HepG2 (cell line): Measurements from ENCODE around the gene LIPT1. TPM values are rescaled to one million over a fixed set of nuclear protein-coding genes. Genes with fewer than 3 reads are reported as not detected.
A peak's percentile ranks its signal among the peaks of the same experiment; 100 is the strongest.

Source experiments
- CCAR2 ChIP-seq: fragments of 200-400 bp; formaldehyde crosslinking; optimal IDR thresholded peaks from 2 replicates; pipeline ENCODE3; 2018; ENCODE audit warnings: low read depth, mild to moderate bottlenecking, low read length, moderate library complexity
- CHCHD3 ChIP-seq: sonication (generic); formaldehyde crosslinking; IDR thresholded peaks from 2 replicates; pipeline ENCODE4 v1.8.0; 2022; ENCODE audit warnings: mild to moderate bottlenecking, missing genetic modification reagents, moderate library complexity
- DPF2 ChIP-seq: sonication (generic); formaldehyde crosslinking; IDR thresholded peaks from 2 replicates; pipeline ENCODE4 v1.4.0; 2020; ENCODE audit warnings: mild to moderate bottlenecking, low read depth, missing genetic modification reagents, borderline replicate concordance
- HOXA5 ChIP-seq: sonication (generic); formaldehyde crosslinking; IDR thresholded peaks from 2 replicates; pipeline ENCODE4 v1.4.0; 2020; ENCODE audit warnings: missing genetic modification reagents
- HOXA7 ChIP-seq: sonication (generic); formaldehyde crosslinking; IDR thresholded peaks from 2 replicates; pipeline ENCODE4 v1.8.1; 2022; ENCODE audit warnings: mild to moderate bottlenecking, missing genetic modification reagents, moderate library complexity
- MBNL3 ChIP-seq: fragments of 250-450 bp; sonication (Bioruptor Pico); conservative IDR thresholded peaks from 2 replicates; pipeline ENCODE4 v1.8.0; 2022; ENCODE audit warnings: mild to moderate bottlenecking, inconsistent platforms
- MEIS1 ChIP-seq: sonication (generic); formaldehyde crosslinking; IDR thresholded peaks from 2 replicates; pipeline ENCODE4 v1.9.0; 2021; ENCODE audit warnings: mild to moderate bottlenecking, missing genetic modification reagents, moderate library complexity, borderline replicate concordance
- MYNN ChIP-seq: sonication (generic); formaldehyde crosslinking; IDR thresholded peaks from 2 replicates; pipeline ENCODE4 v1.4.0; 2020; ENCODE audit warnings: mild to moderate bottlenecking, low read depth, missing genetic modification reagents
- NFIC ChIP-seq: IDR thresholded peaks from 2 replicates; pipeline ENCODE4 v1.6.1; 2012; ENCODE audit warnings: mild to moderate bottlenecking, low read length, inconsistent platforms
- NFRKB ChIP-seq: fragments of 450-650 bp; IDR thresholded peaks from 2 replicates; pipeline ENCODE4 v1.6.1; 2017
- RFX5 ChIP-seq: IDR thresholded peaks from 2 replicates; pipeline ENCODE4 v1.6.1; 2011; ENCODE audit warnings: low read depth, low read length, improper control_type of control experiment
- SMARCE1 ChIP-seq: fragments of 450-650 bp; IDR thresholded peaks from 2 replicates; pipeline ENCODE4 v1.6.1; 2017; ENCODE audit warnings: borderline replicate concordance
- TAF15 ChIP-seq: fragments of 200-400 bp; formaldehyde crosslinking; IDR thresholded peaks from one replicate; pipeline ENCODE4 v1.6.1; 2018; ENCODE audit warnings: mild to moderate bottlenecking, low read depth, low read length; ENCODE audit not compliant: poor library complexity, severe bottlenecking
- TEAD2 ChIP-seq: sonication (generic); formaldehyde crosslinking; IDR thresholded peaks from 2 replicates; pipeline ENCODE4 v1.9.0; 2021; ENCODE audit warnings: missing genetic modification reagents
- ZFP41 ChIP-seq: sonication (generic); formaldehyde crosslinking; IDR thresholded peaks from 2 replicates; pipeline ENCODE4 v1.4.0; 2020; ENCODE audit warnings: mild to moderate bottlenecking, missing genetic modification reagents, borderline replicate concordance
- ZNF44 ChIP-seq: sonication (generic); formaldehyde crosslinking; IDR thresholded peaks from 2 replicates; pipeline ENCODE4 v1.5.1; 2020; ENCODE audit warnings: mild to moderate bottlenecking, missing genetic modification reagents
- ZNF441 ChIP-seq: sonication (generic); formaldehyde crosslinking; IDR thresholded peaks from 2 replicates; pipeline ENCODE4 v1.7.0; 2021; ENCODE audit warnings: missing genetic modification reagents, borderline replicate concordance
- ZNF501 ChIP-seq: sonication (generic); formaldehyde crosslinking; IDR thresholded peaks from 2 replicates; pipeline ENCODE4 v1.5.1; 2020; ENCODE audit warnings: mild to moderate bottlenecking, moderate library complexity, missing genetic modification reagents
- ZNF562 ChIP-seq: sonication (generic); formaldehyde crosslinking; IDR thresholded peaks from 2 replicates; pipeline ENCODE4 v1.8.0; 2022; ENCODE audit warnings: missing genetic modification reagents, borderline replicate concordance
- ZNF570 ChIP-seq: sonication (generic); formaldehyde crosslinking; IDR thresholded peaks from 2 replicates; pipeline ENCODE4 v1.4.0; 2020; ENCODE audit warnings: mild to moderate bottlenecking, missing genetic modification reagents, borderline replicate concordance
- ZNF7 ChIP-seq: IDR thresholded peaks from 2 replicates; pipeline ENCODE4 v1.6.1; 2016; ENCODE audit warnings: missing biosample characterization, missing genetic modification reagents
- polyA plus RNA-seq, 8 experiments: library from polyadenylated mRNA; depleted of rRNA in 3 of 8; stranded (reverse) in 7 of 8; unstranded in 1 of 8; fragments of >200 nt; fragmentation: Illumina TruSeq in 4 of 8; extraction: Trizol in 4 of 8; gene quantifications; 2 replicates each; pipeline versions ENCODE4 v1.2.1 to v1.2.3, GENCODE V29; 2011 to 2016; ENCODE audit warnings: low read depth in 4 of 8, missing spikeins in 1 of 8, mixed read lengths in 1 of 8; ENCODE audit not compliant: insufficient read depth in 1 of 8
- total RNA-seq, 5 experiments: library from RNA; depleted of rRNA; stranded (reverse); fragments of >200 nt; fragmentation: Illumina TruSeq; extraction: Trizol; gene quantifications; 2 replicates each; pipeline ENCODE4 v1.2.3, GENCODE V29; 2016; ENCODE audit warnings: low read depth in 1 of 5
- TF ChIP-seq, protein P1 (sequence below): sonication (generic); formaldehyde crosslinking; IDR thresholded peaks from 2 replicates; pipeline ENCODE4 v1.9.0; 2022; ENCODE audit warnings: missing genetic modification reagents, mild to moderate bottlenecking, borderline replicate concordance
- TF ChIP-seq, protein P2 (sequence below): sonication (generic); formaldehyde crosslinking; IDR thresholded peaks from 2 replicates; pipeline ENCODE4 v1.9.0; 2021; ENCODE audit warnings: missing genetic modification reagents, mild to moderate bottlenecking, borderline replicate concordance
- TF ChIP-seq, protein P3 (sequence below): sonication (generic); formaldehyde crosslinking; conservative IDR thresholded peaks from 2 replicates; pipeline ENCODE4 v1.4.0; 2020; ENCODE audit warnings: missing genetic modification reagents
- TF ChIP-seq, protein P4 (sequence below): sonication (generic); formaldehyde crosslinking; conservative IDR thresholded peaks from 2 replicates; pipeline ENCODE4 v1.4.0; 2020; ENCODE audit warnings: missing genetic modification reagents

Gene LIPT1
- total and polyA plus RNA-seq, 2 of the 13 experiments (the other 11 are each of a cell fraction or from before 2014, with no cell fraction given), result 8.0 to 9.6 TPM

DNA sequence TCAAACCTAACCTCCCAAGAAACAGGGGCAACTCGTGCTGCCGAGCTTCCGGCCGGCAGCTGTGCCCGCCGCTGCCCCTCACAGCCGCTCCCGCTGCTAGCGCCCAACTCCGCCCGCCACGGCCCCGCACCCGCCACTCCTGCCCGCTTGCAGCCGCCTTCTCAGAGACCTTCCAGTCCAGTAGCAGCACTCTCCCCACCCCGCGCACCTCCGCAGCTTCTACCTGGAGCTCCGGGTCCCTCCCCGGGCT is 14.0 kb upstream of the LIPT1 start (continued):
- TF ChIP-seq, protein P1, sequence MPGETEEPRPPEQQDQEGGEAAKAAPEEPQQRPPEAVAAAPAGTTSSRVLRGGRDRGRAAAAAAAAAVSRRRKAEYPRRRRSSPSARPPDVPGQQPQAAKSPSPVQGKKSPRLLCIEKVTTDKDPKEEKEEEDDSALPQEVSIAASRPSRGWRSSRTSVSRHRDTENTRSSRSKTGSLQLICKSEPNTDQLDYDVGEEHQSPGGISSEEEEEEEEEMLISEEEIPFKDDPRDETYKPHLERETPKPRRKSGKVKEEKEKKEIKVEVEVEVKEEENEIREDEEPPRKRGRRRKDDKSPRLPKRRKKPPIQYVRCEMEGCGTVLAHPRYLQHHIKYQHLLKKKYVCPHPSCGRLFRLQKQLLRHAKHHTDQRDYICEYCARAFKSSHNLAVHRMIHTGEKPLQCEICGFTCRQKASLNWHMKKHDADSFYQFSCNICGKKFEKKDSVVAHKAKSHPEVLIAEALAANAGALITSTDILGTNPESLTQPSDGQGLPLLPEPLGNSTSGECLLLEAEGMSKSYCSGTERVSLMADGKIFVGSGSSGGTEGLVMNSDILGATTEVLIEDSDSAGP (CRISPR knock-in tag), result no peak
- no peak for TF ChIP-seq ZNF441 (CRISPR knock-in tag)
- no peak for TF ChIP-seq CHCHD3 (CRISPR knock-in tag)
- no peak for TF ChIP-seq MYNN (CRISPR knock-in tag)
- TF ChIP-seq SMARCE1, result no peak
- TF ChIP-seq, protein P2, sequence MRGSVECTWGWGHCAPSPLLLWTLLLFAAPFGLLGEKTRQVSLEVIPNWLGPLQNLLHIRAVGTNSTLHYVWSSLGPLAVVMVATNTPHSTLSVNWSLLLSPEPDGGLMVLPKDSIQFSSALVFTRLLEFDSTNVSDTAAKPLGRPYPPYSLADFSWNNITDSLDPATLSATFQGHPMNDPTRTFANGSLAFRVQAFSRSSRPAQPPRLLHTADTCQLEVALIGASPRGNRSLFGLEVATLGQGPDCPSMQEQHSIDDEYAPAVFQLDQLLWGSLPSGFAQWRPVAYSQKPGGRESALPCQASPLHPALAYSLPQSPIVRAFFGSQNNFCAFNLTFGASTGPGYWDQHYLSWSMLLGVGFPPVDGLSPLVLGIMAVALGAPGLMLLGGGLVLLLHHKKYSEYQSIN (CRISPR knock-in tag), result no peak
- no peak; the same call in 1 of the 2 replicates for TF ChIP-seq MEIS1 (CRISPR knock-in tag)
- no peak for TF ChIP-seq RFX5
- no peak for TF ChIP-seq ZNF44
- TF ChIP-seq NFIC, result no peak
- TF ChIP-seq NFRKB, result no peak
- TF ChIP-seq, protein P3, sequence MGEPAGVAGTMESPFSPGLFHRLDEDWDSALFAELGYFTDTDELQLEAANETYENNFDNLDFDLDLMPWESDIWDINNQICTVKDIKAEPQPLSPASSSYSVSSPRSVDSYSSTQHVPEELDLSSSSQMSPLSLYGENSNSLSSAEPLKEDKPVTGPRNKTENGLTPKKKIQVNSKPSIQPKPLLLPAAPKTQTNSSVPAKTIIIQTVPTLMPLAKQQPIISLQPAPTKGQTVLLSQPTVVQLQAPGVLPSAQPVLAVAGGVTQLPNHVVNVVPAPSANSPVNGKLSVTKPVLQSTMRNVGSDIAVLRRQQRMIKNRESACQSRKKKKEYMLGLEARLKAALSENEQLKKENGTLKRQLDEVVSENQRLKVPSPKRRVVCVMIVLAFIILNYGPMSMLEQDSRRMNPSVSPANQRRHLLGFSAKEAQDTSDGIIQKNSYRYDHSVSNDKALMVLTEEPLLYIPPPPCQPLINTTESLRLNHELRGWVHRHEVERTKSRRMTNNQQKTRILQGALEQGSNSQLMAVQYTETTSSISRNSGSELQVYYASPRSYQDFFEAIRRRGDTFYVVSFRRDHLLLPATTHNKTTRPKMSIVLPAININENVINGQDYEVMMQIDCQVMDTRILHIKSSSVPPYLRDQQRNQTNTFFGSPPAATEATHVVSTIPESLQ (CRISPR knock-in tag), result no peak
- TF ChIP-seq ZNF570, result no peak
- TF ChIP-seq MBNL3, result no peak
- no peak for TF ChIP-seq ZNF562
- no peak for TF ChIP-seq TAF15
- TF ChIP-seq HOXA7 (CRISPR knock-in tag), result no peak
- no peak for TF ChIP-seq CCAR2
- TF ChIP-seq ZNF501 (CRISPR knock-in tag), result no peak; the same call in 1 of the 2 replicates
- TF ChIP-seq, protein P4, sequence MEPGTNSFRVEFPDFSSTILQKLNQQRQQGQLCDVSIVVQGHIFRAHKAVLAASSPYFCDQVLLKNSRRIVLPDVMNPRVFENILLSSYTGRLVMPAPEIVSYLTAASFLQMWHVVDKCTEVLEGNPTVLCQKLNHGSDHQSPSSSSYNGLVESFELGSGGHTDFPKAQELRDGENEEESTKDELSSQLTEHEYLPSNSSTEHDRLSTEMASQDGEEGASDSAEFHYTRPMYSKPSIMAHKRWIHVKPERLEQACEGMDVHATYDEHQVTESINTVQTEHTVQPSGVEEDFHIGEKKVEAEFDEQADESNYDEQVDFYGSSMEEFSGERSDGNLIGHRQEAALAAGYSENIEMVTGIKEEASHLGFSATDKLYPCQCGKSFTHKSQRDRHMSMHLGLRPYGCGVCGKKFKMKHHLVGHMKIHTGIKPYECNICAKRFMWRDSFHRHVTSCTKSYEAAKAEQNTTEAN (CRISPR knock-in tag), result 0 out of 2 replicates have a peak, but pooled peaks have one; percentile 4
- no peak for TF ChIP-seq ZFP41
- TF ChIP-seq DPF2 (CRISPR knock-in tag), result no peak
- TF ChIP-seq TEAD2 (CRISPR knock-in tag), result 0 out of 2 replicates have a peak, but pooled peaks have one; percentile 40
- no peak for TF ChIP-seq HOXA5 (CRISPR knock-in tag)
- no peak for TF ChIP-seq ZNF7 (CRISPR knock-in tag)
